ENCODE measurements around the gene RAB24.

Gene RAB24

GRCh38 chr5:177293819-177294581 lies 9.5 kb downstream of the RAB24 start:
- H3K9me3 ChIP-seq (ENCODE audit: control insufficient read depth, low read length): no peaks in the 10 kb centered on the region
- no peak overlapping the region for H3K27ac ChIP-seq (ENCODE audit: insufficient read depth, low read depth, low read length, poor library complexity, severe bottlenecking)
- peaks cover 49% of the 10 kb centered on the region for H3K36me3 ChIP-seq (ENCODE audit: control insufficient read depth, insufficient read depth, low read length)
- no peaks in the 10 kb centered on the region for H3K4me1 ChIP-seq (ENCODE audit: control insufficient read depth, insufficient read depth, low read length)
- H3K4me3 ChIP-seq (ENCODE audit: insufficient read depth, low read depth, low read length): no peak overlapping the region
- WGBS, 2 experiments: 96 to 97% methylated on average over 12 of the region's 12 CpGs
- no peaks in the 10 kb centered on the region for H3K27me3 ChIP-seq (ENCODE audit: control insufficient read depth, insufficient read depth, low read length, poor library complexity, severe bottlenecking)

GRCh38 chr5:177291735-177292134 lies 11.8 kb downstream of the RAB24 start:
- WGBS, 2 experiments: 98% methylated on average over 7 of the region's 7 CpGs
- H3K27me3 ChIP-seq (ENCODE audit: control insufficient read depth, insufficient read depth, low read length, poor library complexity, severe bottlenecking): no peaks in the 10 kb centered on the region
- peaks cover 48% of the 10 kb centered on the region for H3K36me3 ChIP-seq (ENCODE audit: control insufficient read depth, insufficient read depth, low read length)
- H3K4me1 ChIP-seq (ENCODE audit: control insufficient read depth, insufficient read depth, low read length): no peaks in the 10 kb centered on the region
- H3K27ac ChIP-seq (ENCODE audit: insufficient read depth, low read depth, low read length, poor library complexity, severe bottlenecking): peak overlapping the region; percentile 21
- H3K4me3 ChIP-seq (ENCODE audit: insufficient read depth, low read depth, low read length): no peak overlapping the region
- H3K9me3 ChIP-seq (ENCODE audit: control insufficient read depth, low read length): no peaks in the 10 kb centered on the region

GRCh38 chr5:177290816-177291596 lies 12.5 kb downstream of the RAB24 start:
- Histone ChIP-seq H3K4me3 (ENCODE audit: insufficient read depth, low read depth, low read length) (no peak overlapping the region), H3K36me3 (ENCODE audit: control insufficient read depth, insufficient read depth, low read length) (peaks cover 46% of the 10 kb centered on the region), H3K4me1 (ENCODE audit: control insufficient read depth, insufficient read depth, low read length) (no peaks in the 10 kb centered on the region), H3K27me3 (ENCODE audit: control insufficient read depth, insufficient read depth, low read length, poor library complexity, severe bottlenecking) (no peaks in the 10 kb centered on the region), H3K9me3 (ENCODE audit: control insufficient read depth, low read length) (no peaks in the 10 kb centered on the region), H3K27ac (ENCODE audit: insufficient read depth, low read depth, low read length, poor library complexity, severe bottlenecking) (no peak overlapping the region)
- 95 to 96% methylated on average over 11 to 12 of the region's 12 CpGs for WGBS, 2 experiments

- Histone ChIP-seq H3K4me1 (ENCODE audit: control insufficient read depth, insufficient read depth, low read length) (no peaks in the 10 kb centered on the region), H3K9me3 (ENCODE audit: control insufficient read depth, low read length) (no peaks in the 10 kb centered on the region), H3K4me3 (ENCODE audit: insufficient read depth, low read depth, low read length) (no peak overlapping the region), H3K27ac (ENCODE audit: insufficient read depth, low read depth, low read length, poor library complexity, severe bottlenecking) (no peak overlapping the region), H3K27me3 (ENCODE audit: control insufficient read depth, insufficient read depth, low read length, poor library complexity, severe bottlenecking) (no peaks in the 10 kb centered on the region), H3K36me3 (ENCODE audit: control insufficient read depth, insufficient read depth, low read length) (peaks cover 42% of the 10 kb centered on the region)
- 99 to 100% methylated on average over 2 of the region's 2 CpGs for WGBS, 2 experiments
Measured at GRCh38 chr5:177288191-177288590, 15.3 kb downstream of the RAB24 start.

GRCh38 chr5:177276886-177277285 lies 26.6 kb downstream of the RAB24 start:
- H3K9me3 ChIP-seq (ENCODE audit: control insufficient read depth, low read length): no peaks in the 10 kb centered on the region
- WGBS, 2 experiments: 100% methylated on average over 1 of the region's 1 CpG; no CpG with 5 or more reads in 1 of the 2 experiments
- no peaks in the 10 kb centered on the region for H3K27me3 ChIP-seq (ENCODE audit: control insufficient read depth, insufficient read depth, low read length, poor library complexity, severe bottlenecking)
- no peak overlapping the region for H3K4me3 ChIP-seq (ENCODE audit: insufficient read depth, low read depth, low read length)
- H3K4me1 ChIP-seq (ENCODE audit: control insufficient read depth, insufficient read depth, low read length): no peaks in the 10 kb centered on the region
- H3K27ac ChIP-seq (ENCODE audit: insufficient read depth, low read depth, low read length, poor library complexity, severe bottlenecking): no peak overlapping the region
- H3K36me3 ChIP-seq (ENCODE audit: control insufficient read depth, insufficient read depth, low read length): peaks cover 46% of the 10 kb centered on the region

GRCh38 chr5:177275883-177276282 lies 27.6 kb downstream of the RAB24 start:
- no peak overlapping the region for H3K27ac ChIP-seq (ENCODE audit: insufficient read depth, low read depth, low read length, poor library complexity, severe bottlenecking)
- H3K4me1 ChIP-seq (ENCODE audit: control insufficient read depth, insufficient read depth, low read length): no peaks in the 10 kb centered on the region
- no peaks in the 10 kb centered on the region for H3K27me3 ChIP-seq (ENCODE audit: control insufficient read depth, insufficient read depth, low read length, poor library complexity, severe bottlenecking)
- H3K36me3 ChIP-seq (ENCODE audit: control insufficient read depth, insufficient read depth, low read length): peaks cover 43% of the 10 kb centered on the region
- no peaks in the 10 kb centered on the region for H3K9me3 ChIP-seq (ENCODE audit: control insufficient read depth, low read length)
- WGBS, 2 experiments: 93 to 95% methylated on average over 4 to 6 of the region's 6 CpGs
- H3K4me3 ChIP-seq (ENCODE audit: insufficient read depth, low read depth, low read length): no peak overlapping the region

GRCh38 chr5:177271113-177271512 lies 32.4 kb downstream of the RAB24 start:
- Histone ChIP-seq H3K4me3 (ENCODE audit: insufficient read depth, low read depth, low read length) (no peak overlapping the region), H3K4me1 (ENCODE audit: control insufficient read depth, insufficient read depth, low read length) (no peaks in the 10 kb centered on the region), H3K36me3 (ENCODE audit: control insufficient read depth, insufficient read depth, low read length) (peaks cover 38% of the 10 kb centered on the region), H3K27ac (ENCODE audit: insufficient read depth, low read depth, low read length, poor library complexity, severe bottlenecking) (no peak overlapping the region), H3K9me3 (ENCODE audit: control insufficient read depth, low read length) (no peaks in the 10 kb centered on the region), H3K27me3 (ENCODE audit: control insufficient read depth, insufficient read depth, low read length, poor library complexity, severe bottlenecking) (no peaks in the 10 kb centered on the region)
- WGBS, 2 experiments: 96 to 99% methylated on average over 4 of the region's 4 CpGs

GRCh38 chr5:177270653-177271052 lies 32.9 kb downstream of the RAB24 start:
- Histone ChIP-seq H3K27me3 (ENCODE audit: control insufficient read depth, insufficient read depth, low read length, poor library complexity, severe bottlenecking) (no peaks in the 10 kb centered on the region), H3K27ac (ENCODE audit: insufficient read depth, low read depth, low read length, poor library complexity, severe bottlenecking) (no peak overlapping the region), H3K4me1 (ENCODE audit: control insufficient read depth, insufficient read depth, low read length) (no peaks in the 10 kb centered on the region), H3K4me3 (ENCODE audit: insufficient read depth, low read depth, low read length) (no peak overlapping the region), H3K36me3 (ENCODE audit: control insufficient read depth, insufficient read depth, low read length) (peaks cover 40% of the 10 kb centered on the region), H3K9me3 (ENCODE audit: control insufficient read depth, low read length) (no peaks in the 10 kb centered on the region)
- WGBS, 2 experiments: 95 to 96% methylated on average over 3 of the region's 3 CpGs

GRCh38 chr5:177269976-177270375 lies 33.5 kb downstream of the RAB24 start:
- peaks cover 42% of the 10 kb centered on the region for H3K36me3 ChIP-seq (ENCODE audit: control insufficient read depth, insufficient read depth, low read length)
- no peak overlapping the region for H3K27ac ChIP-seq (ENCODE audit: insufficient read depth, low read depth, low read length, poor library complexity, severe bottlenecking)
- WGBS, 2 experiments: 89 to 94% methylated on average over 3 of the region's 3 CpGs

GRCh38 chr5:177269232-177269895 lies 34.2 kb downstream of the RAB24 start:
- no peak overlapping the region for H3K4me3 ChIP-seq (ENCODE audit: insufficient read depth, low read depth, low read length)
- no peaks in the 10 kb centered on the region for H3K27me3 ChIP-seq (ENCODE audit: control insufficient read depth, insufficient read depth, low read length, poor library complexity, severe bottlenecking)
- H3K27ac ChIP-seq (ENCODE audit: insufficient read depth, low read depth, low read length, poor library complexity, severe bottlenecking): no peak overlapping the region
- 96 to 99% methylated on average over 7 of the region's 7 CpGs for WGBS, 2 experiments
- peaks cover 43% of the 10 kb centered on the region for H3K36me3 ChIP-seq (ENCODE audit: control insufficient read depth, insufficient read depth, low read length)
- H3K9me3 ChIP-seq (ENCODE audit: control insufficient read depth, low read length): no peaks in the 10 kb centered on the region
- H3K4me1 ChIP-seq (ENCODE audit: control insufficient read depth, insufficient read depth, low read length): no peaks in the 10 kb centered on the region

More at GRCh38 chr5:177269976-177270375, 33.5 kb downstream of the RAB24 start:
- Histone ChIP-seq H3K4me3 (ENCODE audit: insufficient read depth, low read depth, low read length) (no peak overlapping the region), H3K4me1 (ENCODE audit: control insufficient read depth, insufficient read depth, low read length) (no peaks in the 10 kb centered on the region), H3K9me3 (ENCODE audit: control insufficient read depth, low read length) (no peaks in the 10 kb centered on the region), H3K27me3 (ENCODE audit: control insufficient read depth, insufficient read depth, low read length, poor library complexity, severe bottlenecking) (no peaks in the 10 kb centered on the region)

Data from ectodermal cell (in vitro differentiated cells).